HL-60 (cell line): ENCODE measurements around the gene HLA-DQA2.

Experiments used
- DNase-seq, 2 experiments: peaks; one replicate each; pipeline ENCODE4 v3.0.0-alpha.2; 2010 to 2020; ENCODE audit warnings: low read depth in 1 of 2, low spot score in 1 of 2
- H3K27ac ChIP-seq: fragments of 250-450 bp; sonication (Bioruptor Pico); replicated peaks from 2 replicates; pipeline ENCODE4 v1.5.1; 2020; ENCODE audit warnings: mild to moderate bottlenecking, moderate library complexity
- H3K27me3 ChIP-seq: fragments of 250-450 bp; sonication (Bioruptor Pico); 2 replicates; pipeline ENCODE4 v1.5.1; 2021; ENCODE audit warnings: mild to moderate bottlenecking, moderate library complexity; ENCODE audit not compliant: insufficient read depth, poor library complexity, severe bottlenecking
- H3K4me3 ChIP-seq: replicated peaks from 2 replicates; pipeline ENCODE4 v1.5.1; 2011; ENCODE audit warnings: mild to moderate bottlenecking, control low read depth, low read length; ENCODE audit not compliant: insufficient read depth
- CTCF ChIP-seq: IDR thresholded peaks from one replicate; pipeline ENCODE4 v1.5.1; 2011; ENCODE audit warnings: low read length, control low read depth, inconsistent platforms; ENCODE audit not compliant: insufficient read depth
- GABPA ChIP-seq: IDR thresholded peaks from 2 replicates; pipeline ENCODE4 v1.6.1; 2012; ENCODE audit warnings: low read depth
- POLR2AphosphoS5 ChIP-seq: IDR thresholded peaks from 2 replicates; pipeline ENCODE4 v1.6.1; 2012; ENCODE audit warnings: low read depth
- REST ChIP-seq: IDR thresholded peaks from 2 replicates; pipeline ENCODE4 v1.6.1; 2012; ENCODE audit warnings: low read depth; ENCODE audit not compliant: insufficient replicate concordance
- SPI1 ChIP-seq: IDR thresholded peaks from 2 replicates; pipeline ENCODE4 v1.6.1; 2012; ENCODE audit warnings: low read depth, mild to moderate bottlenecking, borderline replicate concordance

The HLA-DQA2 gene

GRCh38 chr6:32764048-32764447 is 22.9 kb downstream of the HLA-DQA2 start:
- Histone ChIP-seq H3K27ac (no peak overlapping the region), H3K4me3 (no peak overlapping the region), H3K27me3 (peaks cover 5% of the 10 kb centered on the region)
- no peak for DNase-seq
- TF ChIP-seq GABPA, result no peak
- TF ChIP-seq CTCF, result no peak
- no peak for TF ChIP-seq POLR2AphosphoS5
- TF ChIP-seq REST, result no peak
- TF ChIP-seq SPI1, result no peak

- Histone ChIP-seq H3K4me3 (no peak overlapping the region), H3K27ac (no peak overlapping the region), H3K27me3 (peaks cover 2% of the 10 kb centered on the region)
- DNase-seq, result no peak
- TF ChIP-seq SPI1 (no peak), REST (no peak), GABPA (no peak), CTCF (no peak)
These were observed 31.5 kb downstream of the HLA-DQA2 start for GRCh38 chr6:32772656-32773055.

GRCh38 chr6:32774426-32774825 is 33.2 kb downstream of the HLA-DQA2 start:
- no peak for DNase-seq
- Histone ChIP-seq H3K27me3 (peaks cover 2% of the 10 kb centered on the region), H3K4me3 (no peak overlapping the region), H3K27ac (no peak overlapping the region)
- TF ChIP-seq SPI1 (no peak), POLR2AphosphoS5 (no peak), GABPA (no peak), CTCF (no peak), REST (no peak)
